Measurements from ENCODE around the gene IL12RB2.

DNA sequence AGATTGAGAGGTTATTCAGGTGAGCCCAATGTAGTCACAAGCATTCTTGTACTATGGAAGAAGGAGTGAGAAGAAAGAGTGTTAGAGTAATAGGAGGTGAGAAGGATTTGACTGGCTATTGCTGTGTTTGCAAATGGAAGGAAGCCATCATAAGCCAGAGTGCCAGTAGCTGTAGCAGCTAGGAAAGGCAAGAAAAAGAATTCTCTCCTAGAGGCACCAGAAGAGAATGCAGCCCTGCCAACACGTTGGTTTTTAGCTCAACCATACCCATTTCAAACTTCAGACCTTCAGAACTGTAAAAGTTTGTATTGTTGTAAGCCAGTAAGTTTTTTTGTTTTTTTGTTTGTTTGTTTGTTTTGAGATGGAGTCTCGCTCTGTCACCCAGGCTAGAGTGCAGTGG is 8.9 kb upstream of the IL12RB2 start:
- TF ChIP-seq YY1 (IDR thresholded peaks at IDR 0.05; ENCODE audit: insufficient read depth, insufficient read length), result no peak
- no peak for TF ChIP-seq ZNF274 (IDR thresholded peaks at IDR 0.05; ENCODE audit: low read depth, low read length)

Measured in NT2/D1 (cell line).